H1 (cell line): ENCODE data around the gene ASB8. TPM values are rescaled to one million over a fixed set of nuclear protein-coding genes. Genes with fewer than 3 reads are reported as not detected.

Experiments
- CTCF ChIA-PET: fragments of 300-600 bp; sonication (Branson Sonifier 250); formaldehyde crosslinking; loops from one replicate; lab custom pipeline; 2021; ENCODE audit not compliant: partially characterized antibody; lab: Charles Lee
- POLR2A ChIA-PET: fragments of 300-600 bp; sonication (Branson Sonifier 250); formaldehyde crosslinking; loops from one replicate; lab custom pipeline; 2021; ENCODE audit warnings: inconsistent platforms; ENCODE audit not compliant: partially characterized antibody; lab: Charles Lee
- DNase-seq, 2 experiments: peaks; one replicate each; pipeline versions ENCODE4 v3.0.0 to v3.0.0-alpha.2; 2010 to 2022; ENCODE audit warnings: low spot score in 2 of 2, low read depth in 1 of 2, mixed read lengths in 1 of 2
- FAIRE-seq: peaks from 2 replicates; lab custom pipeline; 2011; peaks lifted over from hg19 to GRCh38; lab: Jason Lieb, UNC
- H2AFZ ChIP-seq: 2 replicates; pipeline ENCODE4 v1.8.1; 2012; ENCODE audit warnings: low read length, inconsistent platforms
- H2AK5ac ChIP-seq: 2 replicates; pipeline ENCODE4 v1.6.1; 2013; ENCODE audit warnings: low read depth, low read length
- H2BK120ac ChIP-seq: replicated peaks from 2 replicates; pipeline ENCODE3; 2013; ENCODE audit warnings: low read depth, low read length, inconsistent platforms
- H2BK12ac ChIP-seq: 2 replicates; pipeline ENCODE4 v1.6.1; 2013; ENCODE audit warnings: low read depth, low read length
- H2BK15ac ChIP-seq: 2 replicates; pipeline ENCODE4 v1.6.1; 2013; ENCODE audit warnings: low read length
- H2BK20ac ChIP-seq: 2 replicates; pipeline ENCODE4 v1.6.1; 2013; ENCODE audit warnings: low read length
- H2BK5ac ChIP-seq: 2 replicates; pipeline ENCODE4 v1.6.1; 2013; ENCODE audit warnings: low read depth, low read length
- H3K14ac ChIP-seq: 2 replicates; pipeline ENCODE4 v1.6.1; 2013; ENCODE audit warnings: inconsistent platforms; ENCODE audit not compliant: insufficient read length
- H3K18ac ChIP-seq: 2 replicates; pipeline ENCODE4 v1.6.1; 2013; ENCODE audit warnings: low read length; ENCODE audit errors: extremely low read depth
- H3K23ac ChIP-seq: 2 replicates; pipeline ENCODE4 v1.6.1; 2013; ENCODE audit warnings: inconsistent platforms; ENCODE audit not compliant: insufficient read length
- H3K23me2 ChIP-seq: 2 replicates; pipeline ENCODE4 v1.6.1; 2013; ENCODE audit warnings: low read depth, low read length
- H3K27ac ChIP-seq: 2 replicates; pipeline ENCODE4 v1.6.1; 2011; ENCODE audit warnings: low read depth, low read length, inconsistent platforms
- H3K27me3 ChIP-seq, 4 experiments: replicated peaks in 1 of 4; 1 replicate in 1 of 4; 2 replicates in 3 of 4; pipeline versions ENCODE4 v1.6.1 to v1.8.1; 2011 to 2013; ENCODE audit warnings: low read length in 3 of 4, mild to moderate bottlenecking in 3 of 4, inconsistent platforms in 2 of 4, mixed read lengths in 2 of 4, moderate library complexity in 1 of 4; ENCODE audit not compliant: control insufficient read depth in 3 of 4, insufficient read depth in 3 of 4; ENCODE audit errors: extremely low read depth in 1 of 4
- H3K36me3 ChIP-seq, 4 experiments: 2 replicates each; pipeline versions ENCODE4 v1.6.1 to v1.8.1; 2011 to 2013; ENCODE audit warnings: mild to moderate bottlenecking in 4 of 4, low read length in 3 of 4, moderate library complexity in 2 of 4, control low read depth in 1 of 4, inconsistent platforms in 1 of 4; ENCODE audit not compliant: insufficient read depth in 4 of 4, control insufficient read depth in 2 of 4
- H3K4ac ChIP-seq: replicated peaks from 2 replicates; pipeline ENCODE3; 2013; ENCODE audit warnings: low read length, low read depth, mixed read lengths, inconsistent platforms; ENCODE audit not compliant: insufficient read length
- H3K4me1 ChIP-seq, 4 experiments: replicated peaks in 1 of 4; 1 replicate in 1 of 4; 2 replicates in 3 of 4; pipeline versions ENCODE4 v1.6.1 to v1.8.1; 2011 to 2013; ENCODE audit warnings: low read length in 3 of 4, inconsistent platforms in 2 of 4, mixed read lengths in 1 of 4; ENCODE audit not compliant: insufficient read depth in 4 of 4, control insufficient read depth in 3 of 4
- H3K4me2 ChIP-seq, 2 experiments: 2 replicates each; pipeline versions ENCODE4 v1.6.1 to v1.8.1; 2011 to 2013; ENCODE audit warnings: low read depth in 2 of 2, low read length in 2 of 2, control low read depth in 1 of 2, inconsistent platforms in 1 of 2, mild to moderate bottlenecking in 1 of 2; ENCODE audit not compliant: insufficient read depth in 1 of 2
- H3K4me3 ChIP-seq, 4 experiments: fragments of 200-600, 300-600 bp in 1 of 4; sonication (generic), shearing (Covaris generic), sonication (Bioruptor Twin) in 1 of 4; 2 replicates each; pipeline versions ENCODE4 v1.5.1 to v1.8.1; 2011 to 2016; ENCODE audit warnings: low read length in 4 of 4, low read depth in 3 of 4, control low read depth in 2 of 4, inconsistent platforms in 2 of 4, mild to moderate bottlenecking in 2 of 4, mixed read lengths in 1 of 4, moderate library complexity in 1 of 4; ENCODE audit not compliant: insufficient read depth in 2 of 4; ENCODE audit errors: extremely low read depth in 1 of 4
- H3K56ac ChIP-seq: replicated peaks from 2 replicates; pipeline ENCODE3; 2013; ENCODE audit warnings: low read depth, mild to moderate bottlenecking, mixed read lengths, low read length, inconsistent platforms; ENCODE audit not compliant: insufficient read length
- H3K79me1 ChIP-seq: 2 replicates; pipeline ENCODE4 v1.6.1; 2013; ENCODE audit warnings: low read depth, low read length, control low read depth
- H3K79me2 ChIP-seq, 2 experiments: 2 replicates each; pipeline versions ENCODE4 v1.6.1 to v1.8.1; 2012 to 2013; ENCODE audit warnings: low read length in 2 of 2, mild to moderate bottlenecking in 2 of 2, inconsistent platforms in 1 of 2; ENCODE audit not compliant: insufficient read depth in 2 of 2, control insufficient read depth in 1 of 2
- H3K9ac ChIP-seq, 4 experiments: replicated peaks in 1 of 4; 1 replicate in 1 of 4; 2 replicates in 3 of 4; pipeline versions ENCODE4 v1.6.1 to v1.8.1; 2011 to 2013; ENCODE audit warnings: low read depth in 3 of 4, low read length in 3 of 4, control low read depth in 2 of 4, mild to moderate bottlenecking in 2 of 4, moderate library complexity in 2 of 4, inconsistent platforms in 1 of 4; ENCODE audit errors: extremely low read depth in 1 of 4
- H3K9me3 ChIP-seq, 2 experiments: 2 replicates each; pipeline versions ENCODE4 v1.6.1 to v1.8.1; 2012 to 2013; ENCODE audit warnings: mild to moderate bottlenecking in 2 of 2, moderate library complexity in 2 of 2, control low read depth in 1 of 2, inconsistent platforms in 1 of 2, low read depth in 1 of 2, low read length in 1 of 2, mixed read lengths in 1 of 2; ENCODE audit not compliant: insufficient read depth in 2 of 2
- H4K20me1 ChIP-seq, 2 experiments: replicated peaks in 1 of 2; 2 replicates each; pipeline versions ENCODE3 to v1.8.1; 2011 to 2013; ENCODE audit warnings: inconsistent platforms in 2 of 2, low read length in 2 of 2, mild to moderate bottlenecking in 1 of 2; ENCODE audit not compliant: insufficient read depth in 2 of 2, control insufficient read depth in 1 of 2
- H4K5ac ChIP-seq: 2 replicates; pipeline ENCODE4 v1.6.1; 2013; ENCODE audit warnings: low read length, low read depth, mixed read lengths, inconsistent platforms; ENCODE audit not compliant: insufficient read length
- H4K8ac ChIP-seq: 2 replicates; pipeline ENCODE4 v1.8.0; 2013; ENCODE audit warnings: mild to moderate bottlenecking, moderate library complexity, low read length, inconsistent platforms; ENCODE audit not compliant: insufficient read depth; ENCODE audit errors: extremely low read depth
- H4K91ac ChIP-seq: replicated peaks from 2 replicates; pipeline ENCODE3; 2013; ENCODE audit warnings: low read length, mixed read lengths, inconsistent platforms; ENCODE audit not compliant: insufficient read length
- BRCA1 ChIP-seq: IDR thresholded peaks from 2 replicates; pipeline ENCODE4 v1.6.1; 2012; ENCODE audit warnings: low read depth, low read length, improper control_type of control experiment
- CTBP2 ChIP-seq: IDR thresholded peaks from 2 replicates; pipeline ENCODE4 v1.7.0; 2011; ENCODE audit warnings: borderline replicate concordance, mild to moderate bottlenecking, moderate library complexity, mixed read lengths, low read length; ENCODE audit not compliant: insufficient read depth, insufficient read length
- EGR1 ChIP-seq: IDR thresholded peaks from 2 replicates; pipeline ENCODE4 v1.6.1; 2011; ENCODE audit warnings: low read depth, low read length, borderline replicate concordance
- EP300 ChIP-seq, 2 experiments: IDR thresholded peaks; 1 replicate in 1 of 2; 2 replicates in 1 of 2; pipeline ENCODE4 v1.6.1; 2011 to 2012; ENCODE audit warnings: low read depth in 2 of 2, low read length in 2 of 2, mild to moderate bottlenecking in 2 of 2, borderline replicate concordance in 1 of 2, inconsistent platforms in 1 of 2, moderate library complexity in 1 of 2
- GTF2F1 ChIP-seq: IDR thresholded peaks from 2 replicates; pipeline ENCODE4 v1.6.1; 2012; ENCODE audit warnings: low read depth, low read length, improper control_type of control experiment, borderline replicate concordance
- POLR2A ChIP-seq, 2 experiments: IDR thresholded peaks; 1 replicate in 1 of 2; 2 replicates in 1 of 2; pipeline ENCODE4 v1.6.1; 2011; ENCODE audit warnings: low read depth in 2 of 2, low read length in 2 of 2, mild to moderate bottlenecking in 2 of 2; ENCODE audit errors: control extremely low read depth in 1 of 2
- RAD21 ChIP-seq, 2 experiments: IDR thresholded peaks in 1 of 2; conservative IDR thresholded peaks in 1 of 2; 2 replicates each; pipeline ENCODE4 v1.6.1; 2011; ENCODE audit warnings: low read depth in 2 of 2, low read length in 2 of 2, improper control_type of control experiment in 1 of 2, inconsistent platforms in 1 of 2, mild to moderate bottlenecking in 1 of 2, moderate library complexity in 1 of 2
- SIRT6 ChIP-seq: IDR thresholded peaks from one replicate; pipeline ENCODE4 v1.7.1; 2012; ENCODE audit warnings: low read length, inconsistent platforms
- WGBS, 2 experiments: shearing (Covaris generic) in 1 of 2; methylation state at CpG; one replicate each; pipeline versions ENCODE4 v1.1.6 to v1.1.7; 2013 to 2015; ENCODE audit warnings: low lambda C conversion rate in 2 of 2, mixed read lengths in 2 of 2, inconsistent platforms in 1 of 2, low coverage in 1 of 2, missing lambda C conversion rate in 1 of 2; ENCODE audit not compliant: insufficient replicate concordance in 2 of 2, insufficient coverage in 1 of 2, insufficient read length in 1 of 2; ENCODE audit errors: extremely low coverage in 1 of 2, missing lambda C conversion rate in 1 of 2; 5-methylcytosine and 5-hydroxymethylcytosine counted together
- polyA plus RNA-seq, 7 experiments: library from polyadenylated mRNA; depleted of rRNA in 3 of 7; stranded (reverse) in 5 of 7; unstranded in 2 of 7; fragments of >200 nt in 5 of 7; fragments of 200-250 nt in 2 of 7; gene quantifications; 1 replicate in 5 of 7; 2 replicates in 1 of 7; 4 replicates in 1 of 7; pipeline versions ENCODE4 v1.2.1 to v1.2.3, GENCODE V29; 2011 to 2013; ENCODE audit warnings: missing spikeins in 2 of 7, mixed read lengths in 2 of 7
- total RNA-seq: library from RNA; stranded (reverse); fragmentation: NEBNext Ultra II Directional; extraction: Animal tissue kit (Norgen Biotek cat#: 25700); gene quantifications from 2 replicates; pipeline ENCODE4 v1.2.1, GENCODE V29; 2021
- TF ChIP-seq, protein P1 (sequence below): IDR thresholded peaks from 2 replicates; pipeline ENCODE4 v1.6.1; 2011; ENCODE audit warnings: low read depth, mild to moderate bottlenecking, low read length; ENCODE audit not compliant: insufficient read depth

Gene ASB8
- total and polyA plus RNA-seq, 2 of the 8 experiments (the other 6 are each of a cell fraction or from before 2014, with no cell fraction given) = 3.8 to 8.3 TPM

DNA sequence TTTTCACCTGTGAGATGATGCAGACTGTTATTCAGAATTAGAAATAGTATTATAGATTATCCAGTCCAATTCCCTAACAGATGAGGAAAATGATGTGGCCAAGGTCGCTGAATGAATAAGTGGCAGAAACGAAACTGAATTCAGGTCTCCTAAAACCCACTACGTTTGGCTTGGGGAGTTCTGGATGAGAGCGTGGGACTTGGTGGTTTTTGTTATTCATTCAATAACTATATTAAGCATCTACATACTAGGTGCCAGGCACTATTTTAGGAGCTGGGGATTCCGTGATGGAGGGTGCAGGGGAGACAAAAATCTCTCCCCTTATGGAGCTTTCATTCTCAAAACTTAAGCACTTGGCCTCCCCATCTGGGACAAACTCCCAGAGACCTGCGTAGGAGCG is 25.3 kb upstream of the ASB8 start:
- POLR2A ChIA-PET = interaction anchor here (0.6 to 1.6 kb wide), 6 partner anchors 9 to 255 kb away, joined by 3 to 8 read pairs (median 4); partner anchors contain the start of gene ASB8
- Histone ChIP-seq H3K9ac (no peak overlapping the region), H4K8ac (no peak overlapping the region), H2BK5ac (no peak overlapping the region), H3K79me1 (no peaks in the 10 kb centered on the region), H3K36me3 (no peaks in the 10 kb centered on the region), H2BK15ac (no peak overlapping the region), H2AFZ (peak overlapping the region; percentile 43; the same call in 1 of the 2 replicates), H3K14ac (no peak overlapping the region), H3K4me1 (peaks cover 6 to 20% (median 11%) of the 10 kb centered on the region in 4 experiments; a peak in 6 of 7 replicates), H3K27ac (no peak overlapping the region), H3K27me3 (peaks cover 8 to 39% (median 25%) of the 10 kb centered on the region in 4 experiments), H4K5ac (no peak overlapping the region), H3K56ac (no peak overlapping the region), H3K23me2 (peaks cover 14% of the 10 kb centered on the region; the same call in 1 of the 2 replicates), H3K9me3 (no peaks in the 10 kb centered on the region; a peak in 1 of 4 replicates), H3K4me2 (peak overlapping the region; percentile 94 to 97), H4K91ac (no peak overlapping the region), H3K79me2 (no peaks in the 10 kb centered on the region), H2AK5ac (no peak overlapping the region), H3K4me3 (peak overlapping the region; percentile 35 to 80 (median 72); a peak in 7 of 8 replicates), H3K23ac (no peak overlapping the region), H2BK120ac (no peak overlapping the region), H2BK12ac (no peak overlapping the region), H3K18ac (no peak overlapping the region), H2BK20ac (no peak overlapping the region), H3K4ac (no peak overlapping the region), H4K20me1 (no peaks in the 10 kb centered on the region)
- FAIRE-seq (no peak), DNase-seq (no peak)
- CTCF ChIA-PET = interaction anchor here (0.8 to 1.3 kb wide), 15 partner anchors 9 to 440 kb away, joined by 3 to 14 read pairs (median 4); partner anchors contain the start of genes ASB8 and PFKM
- TF ChIP-seq GTF2F1 (no peak), EP300 (IDR thresholded peaks at IDR 0.05; ENCODE audit: borderline replicate concordance in 1 of 2, low read depth in 2 of 2, low read length in 2 of 2) (no peak), RAD21 (IDR thresholded peaks at IDR 0.05 in 1 of 2, conservative IDR thresholded peaks at IDR 0.05 in 1 of 2; ENCODE audit: low read depth in 2 of 2, low read length in 2 of 2) (no peak), BRCA1 (no peak), POLR2A (IDR thresholded peaks at IDR 0.05; ENCODE audit: control extremely low read depth in 1 of 2, low read depth in 2 of 2, low read length in 2 of 2) (no peak), SIRT6 (no peak), EGR1 (no peak), CTBP2 (no peak)
- TF ChIP-seq, protein P1, sequence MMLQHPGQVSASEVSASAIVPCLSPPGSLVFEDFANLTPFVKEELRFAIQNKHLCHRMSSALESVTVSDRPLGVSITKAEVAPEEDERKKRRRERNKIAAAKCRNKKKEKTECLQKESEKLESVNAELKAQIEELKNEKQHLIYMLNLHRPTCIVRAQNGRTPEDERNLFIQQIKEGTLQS = no peak
- WGBS, 2 experiments = 19% methylated on average over 7 of the region's 7 CpGs; no CpG with 5 or more reads in 1 of the 2 experiments
